GM18499 (cell line): ENCODE results near the gene PSMA2.
A peak's percentile ranks its signal among the peaks of the same experiment; 100 is the strongest.
"Not testable (repeated sequence)": the region's sequence is repeated elsewhere in the genome, so short reads cannot be mapped to it uniquely, and the experiment has no call there.

Experiments used
- ATAC-seq: cut with Tn5 transposase; IDR thresholded peaks from one replicate; pipeline ENCODE4 v1.9.1; 2021; ENCODE audit warnings: moderate number of reproducible peaks; ENCODE audit not compliant: insufficient read depth, unreplicated experiment

Gene PSMA2

GRCh38 chr7:42910306-42910705 is 21.7 kb downstream of the PSMA2 start:
- ATAC-seq = no peak

GRCh38 chr7:42907316-42907715 is 24.7 kb downstream of the PSMA2 start:
- ATAC-seq = no peak

- no peak for ATAC-seq
These were observed 25.8 kb downstream of the PSMA2 start for GRCh38 chr7:42906181-42906580.

- ATAC-seq = no peak
These were observed 29.6 kb downstream of the PSMA2 start for GRCh38 chr7:42902331-42902730.

GRCh38 chr7:42900842-42901241 is 31.1 kb downstream of the PSMA2 start:
- no peak for ATAC-seq

GRCh38 chr7:42893346-42894240 is 38.4 kb downstream of the PSMA2 start:
- no peak for ATAC-seq

GRCh38 chr7:42886893-42887505 is 45.0 kb downstream of the PSMA2 start:
- no peak for ATAC-seq

- ATAC-seq = no peak
These were observed 45.8 kb downstream of the PSMA2 start for GRCh38 chr7:42886129-42886528.

GRCh38 chr7:42885183-42885582 is 46.8 kb downstream of the PSMA2 start:
- ATAC-seq = not testable (repeated sequence)

GRCh38 chr7:42883950-42884349 is 48.0 kb downstream of the PSMA2 start:
- ATAC-seq = no peak

GRCh38 chr7:42880392-42880791 is 51.6 kb downstream of the PSMA2 start:
- ATAC-seq = no peak

GRCh38 chr7:42878303-42878702 is 53.7 kb downstream of the PSMA2 start:
- no peak for ATAC-seq

- no peak for ATAC-seq
These were observed 54.1 kb downstream of the PSMA2 start for GRCh38 chr7:42877862-42878261.

- peak; percentile 83 for ATAC-seq
These were observed 55.5 kb downstream of the PSMA2 start for GRCh38 chr7:42876182-42877068.

- peak; percentile 97 for ATAC-seq
These were observed 62.6 kb downstream of the PSMA2 start for GRCh38 chr7:42869131-42870020.

GRCh38 chr7:42868480-42868879 is 63.5 kb downstream of the PSMA2 start:
- no peak for ATAC-seq
